K562 (cell line): ENCODE results near the gene MARCKSL1. TPM values are rescaled to one million over a fixed set of nuclear protein-coding genes. Genes with fewer than 3 reads are reported as not detected.

Source experiments
- ARID3A ChIP-seq: IDR thresholded peaks from 2 replicates; pipeline ENCODE4 v1.6.1; 2012; ENCODE audit warnings: low read depth, low read length, improper control_type of control experiment, borderline replicate concordance
- CEBPB ChIP-seq: fragments of 450-650 bp; IDR thresholded peaks from 2 replicates; pipeline ENCODE4 v1.6.1; 2016; ENCODE audit warnings: missing genetic modification characterization, missing compliant biosample characterization
- CTBP1 ChIP-seq: fragments of 450-650 bp; IDR thresholded peaks from 2 replicates; pipeline ENCODE4 v1.6.1; 2016; ENCODE audit warnings: borderline replicate concordance
- NR2C1 ChIP-seq, 2 experiments: fragments of 450-650 bp; IDR thresholded peaks; 2 replicates each; pipeline ENCODE4 v1.6.1; 2017; ENCODE audit warnings: mild to moderate bottlenecking in 2 of 2, antibody characterized with exemption in 1 of 2, inconsistent platforms in 1 of 2, missing compliant biosample characterization in 1 of 2, missing genetic modification characterization in 1 of 2
- POLR2H ChIP-seq: IDR thresholded peaks from 2 replicates; pipeline ENCODE4 v1.6.1; 2016; ENCODE audit warnings: missing genetic modification characterization, low read depth, mild to moderate bottlenecking, control low read depth, missing compliant biosample characterization, moderate library complexity
- PTBP1 ChIP-seq: fragments of 200-400 bp; formaldehyde crosslinking; IDR thresholded peaks from 2 replicates; pipeline ENCODE4 v1.6.1; 2017; ENCODE audit warnings: low read depth, low read length
- SMARCE1 ChIP-seq: fragments of 450-650 bp; IDR thresholded peaks from 2 replicates; pipeline ENCODE4 v1.7.1; 2016; ENCODE audit warnings: mild to moderate bottlenecking
- SOX6 ChIP-seq: fragments of 450-650 bp; IDR thresholded peaks from 2 replicates; pipeline ENCODE4 v1.6.1; 2014; ENCODE audit warnings: mild to moderate bottlenecking
- SP1 ChIP-seq: sonication (generic); formaldehyde crosslinking; IDR thresholded peaks from 2 replicates; pipeline ENCODE4 v1.8.1; 2022; ENCODE audit warnings: mild to moderate bottlenecking, missing genetic modification reagents
- SPI1 ChIP-seq: IDR thresholded peaks from 2 replicates; pipeline ENCODE4 v1.6.1; 2011; ENCODE audit warnings: low read depth, low read length, control low read depth, borderline replicate concordance
- STAT5A ChIP-seq: IDR thresholded peaks from 2 replicates; pipeline ENCODE4 v1.6.1; 2012; ENCODE audit warnings: low read length, inconsistent platforms, borderline replicate concordance
- TEAD4 ChIP-seq, 2 experiments: sonication (generic) in 1 of 2; formaldehyde crosslinking in 1 of 2; IDR thresholded peaks; 2 replicates each; pipeline versions ENCODE4 v1.6.1 to v1.8.0; 2012 to 2022; ENCODE audit warnings: borderline replicate concordance in 1 of 2, inconsistent platforms in 1 of 2, low read length in 1 of 2, mild to moderate bottlenecking in 1 of 2, missing genetic modification reagents in 1 of 2
- USF1 ChIP-seq: sonication (generic); formaldehyde crosslinking; IDR thresholded peaks from 2 replicates; pipeline ENCODE4 v1.9.0; 2022; ENCODE audit warnings: mild to moderate bottlenecking, missing genetic modification reagents
- XRCC5 ChIP-seq: fragments of 200-400 bp; formaldehyde crosslinking; IDR thresholded peaks from 2 replicates; pipeline ENCODE4 v1.6.1; 2017; ENCODE audit warnings: low read depth, mild to moderate bottlenecking, low read length
- ZBTB33 ChIP-seq: sonication (generic); formaldehyde crosslinking; IDR thresholded peaks from 2 replicates; pipeline ENCODE4 v1.8.1; 2023; ENCODE audit warnings: mild to moderate bottlenecking, missing genetic modification reagents
- ZNF121 ChIP-seq: sonication (generic); formaldehyde crosslinking; conservative IDR thresholded peaks from 2 replicates; pipeline ENCODE4 v1.8.0; 2022; ENCODE audit warnings: missing genetic modification reagents
- ZNF232 ChIP-seq: sonication (generic); formaldehyde crosslinking; IDR thresholded peaks from 2 replicates; pipeline ENCODE4 v1.8.0; 2022; ENCODE audit warnings: mild to moderate bottlenecking, missing genetic modification reagents
- ZNF512 ChIP-seq: IDR thresholded peaks from 2 replicates; pipeline ENCODE4 v1.6.1; 2016; ENCODE audit warnings: missing genetic modification characterization, missing compliant biosample characterization
- ZNF740 ChIP-seq, 3 experiments: fragments of 200-800 bp in 1 of 3; sonication (Bioruptor generic) in 1 of 3; sonication (generic) in 1 of 3; formaldehyde crosslinking in 1 of 3; IDR thresholded peaks; 2 replicates each; pipeline versions ENCODE4 v1.6.1 to v1.8.0; 2016 to 2022; ENCODE audit warnings: mild to moderate bottlenecking in 2 of 3, missing compliant biosample characterization in 2 of 3, missing genetic modification characterization in 2 of 3, missing genetic modification reagents in 1 of 3
- ZNF764 ChIP-seq: fragments of 250-450 bp; sonication (Bioruptor Pico); IDR thresholded peaks from 2 replicates; pipeline ENCODE4 v1.4.0; 2020; ENCODE audit warnings: low read depth, mild to moderate bottlenecking, moderate library complexity
- polyA plus RNA-seq, 8 experiments: library from polyadenylated mRNA; depleted of rRNA in 4 of 8; stranded (reverse) in 5 of 8; unstranded in 3 of 8; fragments of >200 nt; fragmentation: Nextera tagmentation in 2 of 8; fragmentation: Illumina TruSeq in 1 of 8; extraction: Ambion mirVana in 2 of 8; extraction: Trizol in 1 of 8; gene quantifications; 2 replicates each; pipeline versions ENCODE4 v1.2.1 to v1.2.3, GENCODE V29; 2011 to 2014; ENCODE audit warnings: inconsistent platforms in 1 of 8, missing spikeins in 1 of 8
- total RNA-seq, 7 experiments: library from RNA; depleted of rRNA in 6 of 7; stranded (reverse); fragments of >200 nt in 6 of 7; fragmentation: Illumina TruSeq in 2 of 7; extraction: Trizol in 2 of 7; gene quantifications; 2 replicates each; pipeline versions ENCODE4 v1.2.1 to v1.2.3, GENCODE V29; 2011 to 2021; ENCODE audit warnings: low replicate concordance in 1 of 7

MARCKSL1 gene
- total and polyA plus RNA-seq, 9 of the 15 experiments (the other 6 are each of a cell fraction or from before 2014, with no cell fraction given), result 14.7 to 325 (median 155) TPM

GRCh38 chr1:32353886-32354570 lies 18.0 kb upstream of the MARCKSL1 start (continued):
- TF ChIP-seq CTBP1 (peak; percentile 68), ZNF232 (CRISPR knock-in tag) (no peak), PTBP1 (no peak), ARID3A (no peak), SPI1 (peak; percentile 80; the same call in 1 of the 2 replicates), ZNF764 (CRISPR knock-in tag) (no peak), POLR2H (no peak), ZNF740 (CRISPR knock-in tag; IDR thresholded peaks at IDR 0.05) (no peak), ZNF740 (tag; IDR thresholded peaks at IDR 0.05) (no peak), ZNF512 (tag) (no peak), STAT5A (no peak), CEBPB (tag) (0 out of 2 replicates have a peak, but pooled peaks have one; percentile 17), ZBTB33 (CRISPR knock-in tag) (no peak), SOX6 (peak; percentile 25; the same call in 1 of the 2 replicates), SMARCE1 (0 out of 2 replicates have a peak, but pooled peaks have one; percentile 23), NR2C1 (IDR thresholded peaks at IDR 0.05) (peak; percentile 43; the same call in 1 of the 2 replicates), NR2C1 (tag; IDR thresholded peaks at IDR 0.05) (peak; percentile 58), ZNF121 (CRISPR knock-in tag) (0 out of 2 replicates have a peak, but pooled peaks have one; percentile 8), XRCC5 (no peak), TEAD4 (IDR thresholded peaks at IDR 0.05; ENCODE audit: low read length) (peak; percentile 61; the same call in 1 of the 2 replicates), TEAD4 (CRISPR knock-in tag; IDR thresholded peaks at IDR 0.05; ENCODE audit: borderline replicate concordance) (no peak), SP1 (CRISPR knock-in tag) (no peak), USF1 (CRISPR knock-in tag) (no peak)
